GM12865 (cell line): Measurements from ENCODE around the gene MAP7D2.

ENCODE experiments used
- DNase-seq: peaks from one replicate; pipeline ENCODE4 v3.0.0; 2010; ENCODE audit warnings: low read depth
- H3K4me3 ChIP-seq: 2 replicates; pipeline ENCODE4 v1.5.1; 2011; ENCODE audit warnings: mild to moderate bottlenecking, low read depth, low read length, control low read depth
- TF ChIP-seq, protein P1 (sequence below): IDR thresholded peaks from 2 replicates; pipeline ENCODE4 v1.5.1; 2011; ENCODE audit warnings: low read length, control low read depth, low read depth, inconsistent platforms; ENCODE audit not compliant: insufficient read depth; ENCODE audit errors: missing control alignments

MAP7D2 gene

DNA sequence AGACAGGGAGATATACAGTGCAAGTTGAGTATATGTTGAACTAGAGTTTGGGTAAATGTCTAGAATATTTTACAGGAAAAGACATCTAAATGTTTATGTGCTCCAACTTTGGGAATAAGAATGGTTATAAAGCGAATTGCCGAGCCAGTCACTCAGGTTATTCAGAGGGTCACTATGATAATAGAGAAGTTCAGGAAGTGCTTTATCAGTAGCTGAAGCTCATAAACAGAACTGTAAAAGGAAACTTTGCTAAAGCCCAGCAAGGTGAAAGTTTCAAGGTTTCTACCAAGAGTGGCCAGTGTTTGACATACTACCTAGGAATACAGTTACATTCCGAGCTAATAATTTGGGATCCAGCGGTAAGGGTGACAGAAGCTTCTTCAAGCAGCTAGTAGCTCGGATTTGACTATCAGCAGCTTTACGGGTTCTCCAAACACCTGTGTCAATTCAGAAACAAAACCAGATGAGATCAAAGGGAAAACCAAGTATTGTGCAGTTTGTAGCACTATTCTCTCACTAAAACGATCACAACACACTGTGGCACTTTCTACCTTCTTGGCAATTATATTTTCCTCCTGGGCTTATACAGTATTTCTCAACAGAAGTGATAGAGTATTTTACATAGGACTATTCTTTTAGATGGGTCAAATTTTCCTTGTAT lies 108.6 kb downstream of the MAP7D2 start:
- DNase-seq: no peak
- TF ChIP-seq, protein P1, sequence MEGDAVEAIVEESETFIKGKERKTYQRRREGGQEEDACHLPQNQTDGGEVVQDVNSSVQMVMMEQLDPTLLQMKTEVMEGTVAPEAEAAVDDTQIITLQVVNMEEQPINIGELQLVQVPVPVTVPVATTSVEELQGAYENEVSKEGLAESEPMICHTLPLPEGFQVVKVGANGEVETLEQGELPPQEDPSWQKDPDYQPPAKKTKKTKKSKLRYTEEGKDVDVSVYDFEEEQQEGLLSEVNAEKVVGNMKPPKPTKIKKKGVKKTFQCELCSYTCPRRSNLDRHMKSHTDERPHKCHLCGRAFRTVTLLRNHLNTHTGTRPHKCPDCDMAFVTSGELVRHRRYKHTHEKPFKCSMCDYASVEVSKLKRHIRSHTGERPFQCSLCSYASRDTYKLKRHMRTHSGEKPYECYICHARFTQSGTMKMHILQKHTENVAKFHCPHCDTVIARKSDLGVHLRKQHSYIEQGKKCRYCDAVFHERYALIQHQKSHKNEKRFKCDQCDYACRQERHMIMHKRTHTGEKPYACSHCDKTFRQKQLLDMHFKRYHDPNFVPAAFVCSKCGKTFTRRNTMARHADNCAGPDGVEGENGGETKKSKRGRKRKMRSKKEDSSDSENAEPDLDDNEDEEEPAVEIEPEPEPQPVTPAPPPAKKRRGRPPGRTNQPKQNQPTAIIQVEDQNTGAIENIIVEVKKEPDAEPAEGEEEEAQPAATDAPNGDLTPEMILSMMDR: no peak
- H3K4me3 ChIP-seq: no peak overlapping the region

DNA sequence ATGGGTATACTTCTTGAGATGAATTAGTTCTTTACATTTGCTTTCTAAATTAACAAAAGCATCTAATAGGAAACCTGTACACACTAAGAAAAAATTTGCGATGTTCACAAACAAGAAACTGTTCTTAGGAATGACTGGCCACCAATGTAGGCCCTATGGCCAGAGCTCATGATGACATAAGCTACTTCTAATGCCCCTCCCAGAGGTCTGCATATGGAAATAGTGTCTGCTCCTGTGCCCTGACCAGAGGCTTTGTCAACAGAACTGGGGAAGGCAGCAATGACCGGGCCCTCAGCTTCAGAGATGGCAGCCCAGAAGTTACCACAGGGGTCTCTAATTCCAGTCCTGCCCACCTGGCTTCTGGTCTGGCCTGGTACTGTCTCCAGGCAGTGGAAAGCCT lies 110.8 kb downstream of the MAP7D2 start:
- no peak overlapping the region for H3K4me3 ChIP-seq
- TF ChIP-seq, protein P1: no peak
- no peak for DNase-seq

GRCh38 chrX:20001588-20001987 lies 115.1 kb downstream of the MAP7D2 start:
- TF ChIP-seq, protein P1: no peak
- no peak for DNase-seq

GRCh38 chrX:19991350-19991718 lies 125.4 kb downstream of the MAP7D2 start:
- no peak for DNase-seq
- peak overlapping the region; percentile 25 for H3K4me3 ChIP-seq
- TF ChIP-seq, protein P1: no peak

More at GRCh38 chrX:20001588-20001987, 115.1 kb downstream of the MAP7D2 start:
- no peak overlapping the region for H3K4me3 ChIP-seq

GRCh38 chrX:19990556-19991349 lies 126.0 kb downstream of the MAP7D2 start, which contains the start of gene BCLAF3:
Gene BCLAF3, minus strand, starts transcription at chrX:19991061. Its CDS starts 20,797 bp downstream, at chrX:19970264.
- peak within 1 kb of the TSS; percentile 68 for H3K4me3 ChIP-seq
- DNase-seq: peak; percentile 93
- TF ChIP-seq, protein P1: peak; percentile 63

GRCh38 chrX:19990151-19990555 lies 126.6 kb downstream of the MAP7D2 start:
- DNase-seq: peak; percentile 7
- TF ChIP-seq, protein P1: no peak
- peak overlapping the region; percentile 68 for H3K4me3 ChIP-seq
